K562 (cell line): ENCODE data around the gene GPR137C. TPM values are rescaled to one million over a fixed set of nuclear protein-coding genes. Genes with fewer than 3 reads are reported as not detected.

Source experiments
- ARID3B ChIP-seq: fragments of 250-450 bp; sonication (Bioruptor Pico); IDR thresholded peaks from 2 replicates; pipeline ENCODE4 v1.4.0; 2020; ENCODE audit warnings: borderline replicate concordance
- BCLAF1 ChIP-seq, 2 experiments: fragments of 450-650 bp in 1 of 2; IDR thresholded peaks; 2 replicates each; pipeline ENCODE4 v1.6.1; 2011 to 2017; ENCODE audit warnings: low read depth in 2 of 2, antibody characterized with exemption in 1 of 2, borderline replicate concordance in 1 of 2, low read length in 1 of 2, mild to moderate bottlenecking in 1 of 2, mixed read lengths in 1 of 2; ENCODE audit not compliant: control insufficient read depth in 1 of 2
- CBFA2T2 ChIP-seq: fragments of 450-650 bp; conservative IDR thresholded peaks from 2 replicates; pipeline ENCODE4 v1.6.1; 2017; ENCODE audit warnings: mild to moderate bottlenecking
- CBX5 ChIP-seq: IDR thresholded peaks from 2 replicates; pipeline ENCODE4 v1.6.1; 2014; ENCODE audit warnings: low read depth, borderline replicate concordance
- CEBPG ChIP-seq, 3 experiments: fragments of 200-800 bp in 1 of 3; sonication (Bioruptor generic) in 1 of 3; sonication (generic) in 1 of 3; formaldehyde crosslinking in 1 of 3; IDR thresholded peaks in 2 of 3; conservative IDR thresholded peaks in 1 of 3; 2 replicates each; pipeline versions ENCODE4 v1.6.1 to v1.8.0; 2016 to 2022; ENCODE audit warnings: missing compliant biosample characterization in 2 of 3, missing genetic modification characterization in 2 of 3, mild to moderate bottlenecking in 1 of 3, missing genetic modification reagents in 1 of 3
- CREB3 ChIP-seq: fragments of 450-650 bp; conservative IDR thresholded peaks from 2 replicates; pipeline ENCODE4 v1.6.1; 2016; ENCODE audit warnings: missing genetic modification characterization, low read depth, mild to moderate bottlenecking, missing compliant biosample characterization, moderate library complexity
- ELF2 ChIP-seq: fragments of 250-450 bp; sonication (Bioruptor Pico); IDR thresholded peaks from 2 replicates; pipeline ENCODE4 v1.5.0; 2021; ENCODE audit warnings: mild to moderate bottlenecking
- EP300 ChIP-seq: IDR thresholded peaks from 2 replicates; pipeline ENCODE4 v1.6.1; 2012; ENCODE audit warnings: low read length, improper control_type of control experiment
- HBP1 ChIP-seq: fragments of 450-650 bp; formaldehyde crosslinking; IDR thresholded peaks from 2 replicates; pipeline ENCODE4 v1.4.0; 2022; ENCODE audit warnings: missing genetic modification characterization
- JUN ChIP-seq, 2 experiments: sonication (generic) in 1 of 2; formaldehyde crosslinking in 1 of 2; IDR thresholded peaks; 2 replicates each; pipeline versions ENCODE4 v1.6.1 to v1.8.0; 2012 to 2022; ENCODE audit warnings: borderline replicate concordance in 2 of 2, mild to moderate bottlenecking in 2 of 2, improper control_type of control experiment in 1 of 2, low read depth in 1 of 2, low read length in 1 of 2, missing genetic modification reagents in 1 of 2
- PML ChIP-seq: IDR thresholded peaks from 2 replicates; pipeline ENCODE4 v1.6.1; 2012; ENCODE audit warnings: low read length, inconsistent platforms
- SLC30A9 ChIP-seq: fragments of 250-450 bp; sonication (Bioruptor Pico); IDR thresholded peaks from 2 replicates; pipeline ENCODE4 v1.8.0; 2022; ENCODE audit warnings: mild to moderate bottlenecking, moderate library complexity
- TAL1 ChIP-seq: fragments of 450-650 bp; IDR thresholded peaks from 2 replicates; pipeline ENCODE4 v1.6.1; 2016; ENCODE audit warnings: mild to moderate bottlenecking
- TCF3 ChIP-seq: sonication (generic); formaldehyde crosslinking; IDR thresholded peaks from 2 replicates; pipeline ENCODE4 v1.4.0; 2020; ENCODE audit warnings: mild to moderate bottlenecking, missing genetic modification reagents
- U2AF2 ChIP-seq: fragments of 200-400 bp; formaldehyde crosslinking; optimal IDR thresholded peaks from 2 replicates; pipeline ENCODE3; 2017; ENCODE audit warnings: low read depth, mild to moderate bottlenecking, low read length
- ZBTB12 ChIP-seq: fragments of 250-450 bp; sonication (Bioruptor Pico); IDR thresholded peaks from 2 replicates; pipeline ENCODE4 v1.4.0; 2020
- ZKSCAN8 ChIP-seq: fragments of 200-800 bp; sonication (Bioruptor generic); IDR thresholded peaks from 2 replicates; pipeline ENCODE4 v1.6.1; 2016; ENCODE audit warnings: missing genetic modification characterization, missing compliant biosample characterization
- ZNF175 ChIP-seq: fragments of 200-800 bp; sonication (Bioruptor generic); IDR thresholded peaks from 2 replicates; pipeline ENCODE4 v1.6.1; 2016; ENCODE audit warnings: low read depth, mild to moderate bottlenecking, missing genetic modification characterization, missing compliant biosample characterization
- ZNF436 ChIP-seq: fragments of 250-450, 450-650 bp; sonication (Bioruptor Pico); formaldehyde crosslinking; IDR thresholded peaks from 2 replicates; pipeline ENCODE4 v1.7.0; 2020; ENCODE audit warnings: mild to moderate bottlenecking
- ZNF780A ChIP-seq: fragments of 250-450 bp; sonication (Bioruptor Pico); IDR thresholded peaks from 2 replicates; pipeline ENCODE4 v1.5.0; 2021; ENCODE audit warnings: mild to moderate bottlenecking
- polyA plus RNA-seq, 8 experiments: library from polyadenylated mRNA; depleted of rRNA in 4 of 8; stranded (reverse) in 5 of 8; unstranded in 3 of 8; fragments of >200 nt; fragmentation: Nextera tagmentation in 2 of 8; fragmentation: Illumina TruSeq in 1 of 8; extraction: Ambion mirVana in 2 of 8; extraction: Trizol in 1 of 8; gene quantifications; 2 replicates each; pipeline versions ENCODE4 v1.2.1 to v1.2.3, GENCODE V29; 2011 to 2014; ENCODE audit warnings: inconsistent platforms in 1 of 8, missing spikeins in 1 of 8
- total RNA-seq, 7 experiments: library from RNA; depleted of rRNA in 6 of 7; stranded (reverse); fragments of >200 nt in 6 of 7; fragmentation: Illumina TruSeq in 2 of 7; extraction: Trizol in 2 of 7; gene quantifications; 2 replicates each; pipeline versions ENCODE4 v1.2.1 to v1.2.3, GENCODE V29; 2011 to 2021; ENCODE audit warnings: low replicate concordance in 1 of 7

The GPR137C gene
- total and polyA plus RNA-seq, 9 of the 15 experiments (the other 6 are each of a cell fraction or from before 2014, with no cell fraction given) = 0.03 to 0.31 (median 0.06) TPM; not detected in 4

- TF ChIP-seq ARID3B (CRISPR knock-in tag) = no peak
- peak; percentile 64; the same call in 1 of the 2 replicates for TF ChIP-seq ZKSCAN8 (CRISPR knock-in tag)
- no peak for TF ChIP-seq ZNF175
- TF ChIP-seq CBX5 = no peak
- no peak for TF ChIP-seq CREB3 (tag)
- TF ChIP-seq BCLAF1 (IDR thresholded peaks at IDR 0.05; ENCODE audit: borderline replicate concordance in 1 of 2, control insufficient read depth in 1 of 2, low read depth in 2 of 2, low read length in 1 of 2) = no peak
- no peak for TF ChIP-seq PML
- peak; percentile 52 for TF ChIP-seq TAL1
- no peak for TF ChIP-seq ZBTB12 (CRISPR knock-in tag)
- no peak for TF ChIP-seq ZNF436
- TF ChIP-seq CEBPG (CRISPR knock-in tag; IDR thresholded peaks at IDR 0.05) = no peak
- no peak for TF ChIP-seq CEBPG (tag; conservative IDR thresholded peaks at IDR 0.05 in 1 of 2, IDR thresholded peaks at IDR 0.05 in 1 of 2)
- no peak for TF ChIP-seq SLC30A9
- no peak for TF ChIP-seq HBP1 (CRISPR knock-in tag)
- peak; percentile 62 for TF ChIP-seq TCF3 (CRISPR knock-in tag)
- peak; percentile 63 for TF ChIP-seq EP300
- no peak for TF ChIP-seq ELF2 (CRISPR knock-in tag)
- no peak for TF ChIP-seq U2AF2
- peak; percentile 53 for TF ChIP-seq CBFA2T2
- TF ChIP-seq ZNF780A (CRISPR knock-in tag) = no peak
- 0 out of 2 replicates have a peak, but pooled peaks have one; percentile 25 for TF ChIP-seq JUN (IDR thresholded peaks at IDR 0.05; ENCODE audit: borderline replicate concordance, low read depth, low read length)
- no peak for TF ChIP-seq JUN (CRISPR knock-in tag; IDR thresholded peaks at IDR 0.05; ENCODE audit: borderline replicate concordance)
Observed at GRCh38 chr14:52547526-52547925, 5.1 kb upstream of the GPR137C start (continued).
